ENCODE measurements around the gene THBS3. TPM values are rescaled to one million over a fixed set of nuclear protein-coding genes. Genes with fewer than 3 reads are reported as not detected.

The THBS3 gene
- total and polyA plus RNA-seq, 2 of the 13 experiments (the other 11 are each of a cell fraction or from before 2014, with no cell fraction given) = 0.86 to 3.6 TPM

DNA sequence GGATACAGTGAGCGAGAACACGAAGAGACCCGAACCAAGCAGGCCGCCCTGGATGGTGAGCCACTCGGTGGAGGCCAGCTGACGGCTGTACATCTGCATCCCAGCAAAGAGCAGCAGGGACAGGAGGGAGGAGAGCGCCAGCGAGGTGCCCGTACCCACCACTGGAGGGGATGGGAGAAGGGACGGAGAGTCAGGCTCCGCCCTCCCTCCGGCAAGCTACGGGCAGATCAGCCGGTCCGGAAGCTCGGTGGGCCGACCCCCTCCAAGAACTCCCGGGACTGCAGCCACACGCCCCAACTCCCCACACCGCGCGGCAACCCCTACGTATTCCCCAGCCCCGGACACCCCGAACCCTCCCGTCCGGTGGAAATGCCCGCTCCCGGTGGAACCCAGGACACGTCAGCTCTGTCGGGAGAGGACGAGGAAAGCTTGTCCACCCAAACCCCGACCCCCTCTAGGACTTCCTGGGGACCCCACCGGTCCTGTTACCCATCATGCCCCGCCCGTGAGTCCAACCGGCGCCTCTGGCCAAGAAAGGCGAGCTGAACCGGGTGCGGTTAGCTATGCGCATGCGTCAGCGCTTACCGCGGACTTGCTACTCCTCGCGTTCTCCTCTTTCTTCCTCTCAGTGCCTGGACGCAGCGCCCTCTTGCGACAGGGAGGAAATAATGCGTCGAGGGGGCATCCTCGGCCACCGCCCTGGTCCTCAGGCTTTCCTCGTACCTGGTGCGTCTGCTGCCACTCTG is 34.8 kb downstream of the THBS3 start, which contains the start of gene KRTCAP2 (continued):
- TF ChIP-seq MLXIP (CRISPR knock-in tag; IDR thresholded peaks at IDR 0.05; ENCODE audit: borderline replicate concordance) (no peak), ZBTB4 (CRISPR knock-in tag; IDR thresholded peaks at IDR 0.05; ENCODE audit: borderline replicate concordance) (no peak), ZNF878 (CRISPR knock-in tag; IDR thresholded peaks at IDR 0.05) (no peak), ZNF17 (CRISPR knock-in tag; IDR thresholded peaks at IDR 0.05) (no peak), ZBTB7A (CRISPR knock-in tag; IDR thresholded peaks at IDR 0.05) (no peak), ZNF296 (CRISPR knock-in tag; conservative IDR thresholded peaks at IDR 0.05) (no peak), U2AF1 (optimal IDR thresholded peaks at IDR 0.05; ENCODE audit: low read depth, low read length) (no peak), SNAPC5 (CRISPR knock-in tag; IDR thresholded peaks at IDR 0.05; ENCODE audit: borderline replicate concordance) (no peak), ZNF382 (CRISPR knock-in tag; IDR thresholded peaks at IDR 0.05; ENCODE audit: borderline replicate concordance) (no peak), ISX (CRISPR knock-in tag; conservative IDR thresholded peaks at IDR 0.05) (no peak), ZFP36L2 (CRISPR knock-in tag; IDR thresholded peaks at IDR 0.05) (no peak), CBX2 (IDR thresholded peaks at IDR 0.05; ENCODE audit: low read depth, low read length) (no peak), CBX2 (CRISPR knock-in tag; IDR thresholded peaks at IDR 0.05; ENCODE audit: low read depth) (no peak), DPF2 (CRISPR knock-in tag; IDR thresholded peaks at IDR 0.05; ENCODE audit: borderline replicate concordance, low read depth) (no peak)
- TF ChIP-seq, protein P1, sequence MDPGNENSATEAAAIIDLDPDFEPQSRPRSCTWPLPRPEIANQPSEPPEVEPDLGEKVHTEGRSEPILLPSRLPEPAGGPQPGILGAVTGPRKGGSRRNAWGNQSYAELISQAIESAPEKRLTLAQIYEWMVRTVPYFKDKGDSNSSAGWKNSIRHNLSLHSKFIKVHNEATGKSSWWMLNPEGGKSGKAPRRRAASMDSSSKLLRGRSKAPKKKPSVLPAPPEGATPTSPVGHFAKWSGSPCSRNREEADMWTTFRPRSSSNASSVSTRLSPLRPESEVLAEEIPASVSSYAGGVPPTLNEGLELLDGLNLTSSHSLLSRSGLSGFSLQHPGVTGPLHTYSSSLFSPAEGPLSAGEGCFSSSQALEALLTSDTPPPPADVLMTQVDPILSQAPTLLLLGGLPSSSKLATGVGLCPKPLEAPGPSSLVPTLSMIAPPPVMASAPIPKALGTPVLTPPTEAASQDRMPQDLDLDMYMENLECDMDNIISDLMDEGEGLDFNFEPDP (CRISPR knock-in tag; conservative IDR thresholded peaks at IDR 0.05) = no peak
- TF ChIP-seq, protein P2, sequence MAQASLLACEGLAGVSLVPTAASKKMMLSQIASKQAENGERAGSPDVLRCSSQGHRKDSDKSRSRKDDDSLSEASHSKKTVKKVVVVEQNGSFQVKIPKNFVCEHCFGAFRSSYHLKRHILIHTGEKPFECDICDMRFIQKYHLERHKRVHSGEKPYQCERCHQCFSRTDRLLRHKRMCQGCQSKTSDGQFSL (CRISPR knock-in tag; IDR thresholded peaks at IDR 0.05) = 0 out of 2 replicates have a peak, but pooled peaks have one; percentile 28
- TF ChIP-seq, protein P3, sequence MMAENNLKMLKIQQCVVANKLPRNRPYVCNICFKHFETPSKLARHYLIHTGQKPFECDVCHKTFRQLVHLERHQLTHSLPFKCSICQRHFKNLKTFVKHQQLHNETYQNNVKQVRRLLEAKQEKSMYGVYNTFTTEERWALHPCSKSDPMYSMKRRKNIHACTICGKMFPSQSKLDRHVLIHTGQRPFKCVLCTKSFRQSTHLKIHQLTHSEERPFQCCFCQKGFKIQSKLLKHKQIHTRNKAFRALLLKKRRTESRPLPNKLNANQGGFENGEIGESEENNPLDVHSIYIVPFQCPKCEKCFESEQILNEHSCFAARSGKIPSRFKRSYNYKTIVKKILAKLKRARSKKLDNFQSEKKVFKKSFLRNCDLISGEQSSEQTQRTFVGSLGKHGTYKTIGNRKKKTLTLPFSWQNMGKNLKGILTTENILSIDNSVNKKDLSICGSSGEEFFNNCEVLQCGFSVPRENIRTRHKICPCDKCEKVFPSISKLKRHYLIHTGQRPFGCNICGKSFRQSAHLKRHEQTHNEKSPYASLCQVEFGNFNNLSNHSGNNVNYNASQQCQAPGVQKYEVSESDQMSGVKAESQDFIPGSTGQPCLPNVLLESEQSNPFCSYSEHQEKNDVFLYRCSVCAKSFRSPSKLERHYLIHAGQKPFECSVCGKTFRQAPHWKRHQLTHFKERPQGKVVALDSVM (CRISPR knock-in tag; IDR thresholded peaks at IDR 0.05) = no peak
